K562 (cell line): Measurements from ENCODE around the gene CLDN7. TPM values are rescaled to one million over a fixed set of nuclear protein-coding genes. Genes with fewer than 3 reads are reported as not detected.

Experiments
- ATAC-seq: fragments of 200-7000 bp; cut with Tn5 transposase; 3 replicates; pipeline ENCODE4 v1.9.1; 2020; ENCODE audit warnings: moderate library complexity
- BruUV-seq: library from RNA; stranded (reverse); fragments of 400-500 nt; replicated peaks from 2 replicates; lab custom pipeline; 2021; lab: Mats Ljungman, UMichigan
- CTCF ChIA-PET: fragments of 300-600 bp; formaldehyde crosslinking; extraction: SDS; loops from one replicate; lab custom pipeline; 2021; ENCODE audit warnings: low intra/inter-chr PET ratio; lab: Yijun Ruan, JAX
- POLR2A ChIA-PET: fragments of 300-600, 350-650 bp; sonication (Branson Sonifier 250); formaldehyde crosslinking; extraction: SDS; loops from one replicate; lab custom pipeline; 2021; ENCODE audit warnings: antibody characterized with exemption, inconsistent platforms; lab: Yijun Ruan, JAX
- DNase-seq, 4 experiments: peaks; one replicate each; pipeline versions ENCODE4 v3.0.0 to v3.0.0-alpha.2; 2011 to 2018; ENCODE audit warnings: low spot score in 3 of 4, mixed read lengths in 3 of 4; ENCODE audit errors: extremely low read depth in 1 of 4
- FAIRE-seq: peaks from 2 replicates; lab custom pipeline; 2011; peaks lifted over from hg19 to GRCh38; lab: Jason Lieb, UNC
- H2AFZ ChIP-seq: 2 replicates; pipeline ENCODE4 v1.6.0; 2011; ENCODE audit warnings: low read depth, low read length, control low read depth, inconsistent platforms
- H3K27ac ChIP-seq: fragments of 200-600 bp; 3 replicates; pipeline ENCODE4 v1.8.0; 2011; ENCODE audit warnings: low read depth, mild to moderate bottlenecking, control low read depth, inconsistent platforms, low read length, moderate library complexity, mixed read lengths; ENCODE audit errors: extremely low read depth
- H3K27me3 ChIP-seq, 2 experiments: fragments of 300-600 bp in 1 of 2; 2 replicates in 1 of 2; 3 replicates in 1 of 2; pipeline versions ENCODE4 v1.6.0 to v1.8.0; 2011; ENCODE audit warnings: inconsistent platforms in 2 of 2, low read length in 2 of 2, mild to moderate bottlenecking in 1 of 2, mixed read lengths in 1 of 2, moderate library complexity in 1 of 2; ENCODE audit not compliant: control insufficient read depth in 2 of 2, insufficient read depth in 2 of 2
- H3K36me3 ChIP-seq: fragments of 300-600 bp; 3 replicates; pipeline ENCODE4 v1.8.0; 2011; ENCODE audit warnings: mild to moderate bottlenecking, low read length, inconsistent platforms; ENCODE audit not compliant: control insufficient read depth, insufficient read depth
- H3K4me1 ChIP-seq, 2 experiments: fragments of 200-600 bp in 1 of 2; replicated peaks in 1 of 2; 2 replicates in 1 of 2; 3 replicates in 1 of 2; pipeline versions ENCODE4 v1.5.1 to v1.8.0; 2011; ENCODE audit warnings: inconsistent platforms in 2 of 2, low read length in 2 of 2, mild to moderate bottlenecking in 1 of 2, mixed read lengths in 1 of 2, moderate library complexity in 1 of 2; ENCODE audit not compliant: control insufficient read depth in 2 of 2, insufficient read depth in 2 of 2
- H3K4me2 ChIP-seq: 2 replicates; pipeline ENCODE4 v1.6.1; 2011; ENCODE audit warnings: low read length, control low read depth, inconsistent platforms, mixed read lengths; ENCODE audit not compliant: insufficient read depth
- H3K4me3 ChIP-seq: fragments of 200-600 bp; sonication (generic), shearing (Covaris generic); 2 replicates; pipeline ENCODE4 v1.5.1; 2016; ENCODE audit warnings: control low read depth, inconsistent platforms
- H3K79me2 ChIP-seq: fragments of 200-600 bp; 3 replicates; pipeline ENCODE4 v1.8.0; 2011; ENCODE audit warnings: low read length, inconsistent platforms; ENCODE audit not compliant: control insufficient read depth, insufficient read depth
- H3K9ac ChIP-seq, 2 experiments: 2 replicates each; pipeline versions ENCODE4 v1.6.0 to v1.6.1; 2011; ENCODE audit warnings: low read depth in 2 of 2, low read length in 2 of 2, control low read depth in 1 of 2, inconsistent platforms in 1 of 2, mild to moderate bottlenecking in 1 of 2, mixed read lengths in 1 of 2; ENCODE audit not compliant: insufficient read depth in 1 of 2
- H3K9me1 ChIP-seq: one replicate; pipeline ENCODE4 v1.6.0; 2011; ENCODE audit warnings: inconsistent platforms, mild to moderate bottlenecking, low read length, moderate library complexity; ENCODE audit not compliant: control insufficient read depth, insufficient read depth
- H3K9me3 ChIP-seq: replicated peaks from 2 replicates; pipeline ENCODE4 v1.5.1; 2011; ENCODE audit warnings: low read depth, low read length, inconsistent platforms; ENCODE audit not compliant: control insufficient read depth, insufficient read depth
- H4K20me1 ChIP-seq: replicated peaks from 2 replicates; pipeline ENCODE4 v1.6.1; 2011; ENCODE audit warnings: low read length, inconsistent platforms, mixed read lengths; ENCODE audit not compliant: control insufficient read depth, insufficient read depth
- DDX20 ChIP-seq: fragments of 450-650 bp; IDR thresholded peaks from 2 replicates; pipeline ENCODE4 v1.6.1; 2016; ENCODE audit warnings: missing genetic modification characterization, low read depth, mild to moderate bottlenecking, missing compliant biosample characterization, moderate library complexity
- GTF3C2 ChIP-seq: IDR thresholded peaks from 3 replicates; pipeline ENCODE4 v1.6.1; 2011; ENCODE audit warnings: borderline replicate concordance, mild to moderate bottlenecking, moderate library complexity; ENCODE audit not compliant: insufficient read length; ENCODE audit errors: extremely low read depth
- MAFK ChIP-seq: IDR thresholded peaks from 2 replicates; pipeline ENCODE4 v1.6.1; 2011; ENCODE audit warnings: low read length, improper control_type of control experiment
- PHF8 ChIP-seq: fragments of 200-600 bp; sonication (generic); IDR thresholded peaks from 2 replicates; pipeline ENCODE4 v1.6.1; 2012; ENCODE audit warnings: mixed run types, mild to moderate bottlenecking, inconsistent platforms, low read length, moderate library complexity, borderline replicate concordance
- STAT5B ChIP-seq: fragments of 250-450 bp; sonication (Bioruptor Pico); IDR thresholded peaks from 2 replicates; pipeline ENCODE4 v1.8.0; 2021; ENCODE audit warnings: mild to moderate bottlenecking, inconsistent platforms
- TCF7 ChIP-seq: sonication (generic); IDR thresholded peaks from 2 replicates; pipeline ENCODE4 v1.6.1; 2016; ENCODE audit warnings: antibody characterized with exemption, borderline replicate concordance
- ZFP30 ChIP-seq: fragments of 250-450 bp; sonication (Bioruptor Pico); IDR thresholded peaks from 2 replicates; pipeline ENCODE4 v1.8.0; 2022; ENCODE audit warnings: moderate library complexity, mild to moderate bottlenecking, inconsistent platforms, borderline replicate concordance
- ZNF175 ChIP-seq: fragments of 200-800 bp; sonication (Bioruptor generic); IDR thresholded peaks from 2 replicates; pipeline ENCODE4 v1.6.1; 2016; ENCODE audit warnings: low read depth, mild to moderate bottlenecking, missing genetic modification characterization, missing compliant biosample characterization
- ZNF24 ChIP-seq: fragments of 450-650 bp; IDR thresholded peaks from 2 replicates; pipeline ENCODE4 v1.6.1; 2016
- WGBS: fragments of 100-300 bp; shearing (Covaris generic); methylation state at CpG from one replicate; pipeline ENCODE4 v1.1.6; 2016; ENCODE audit warnings: low coverage, mixed read lengths; ENCODE audit not compliant: insufficient coverage; ENCODE audit errors: missing lambda C conversion rate; 5-methylcytosine and 5-hydroxymethylcytosine counted together
- in situ Hi-C: fragments of 300-500 bp; cut with MboI; formaldehyde crosslinking; loops from 4 replicates; pipeline ENCODE4 v1.15.0; 2018; ENCODE audit warnings: inconsistent platforms, mixed read lengths
- intact Hi-C: fragments of 100-400 bp; cut with micrococcal nuclease; formaldehyde crosslinking; loops from 2 replicates; pipeline ENCODE4 v1.14.2; 2022
- polyA plus RNA-seq, 8 experiments: library from polyadenylated mRNA; depleted of rRNA in 4 of 8; stranded (reverse) in 5 of 8; unstranded in 3 of 8; fragments of >200 nt; fragmentation: Nextera tagmentation in 2 of 8; fragmentation: Illumina TruSeq in 1 of 8; extraction: Ambion mirVana in 2 of 8; extraction: Trizol in 1 of 8; gene quantifications; 2 replicates each; pipeline versions ENCODE4 v1.2.1 to v1.2.3, GENCODE V29; 2011 to 2014; ENCODE audit warnings: inconsistent platforms in 1 of 8, missing spikeins in 1 of 8
- total RNA-seq, 7 experiments: library from RNA; depleted of rRNA in 6 of 7; stranded (reverse); fragments of >200 nt in 6 of 7; fragmentation: Illumina TruSeq in 2 of 7; extraction: Trizol in 2 of 7; gene quantifications; 2 replicates each; pipeline versions ENCODE4 v1.2.1 to v1.2.3, GENCODE V29; 2011 to 2021; ENCODE audit warnings: low replicate concordance in 1 of 7

Gene CLDN7
- total and polyA plus RNA-seq, 9 of the 15 experiments (the other 6 are each of a cell fraction or from before 2014, with no cell fraction given) = 2.2 to 14.5 (median 7.6) TPM

GRCh38 chr17:7285679-7286078 lies 23.4 kb upstream of the CLDN7 start:
- Histone ChIP-seq H3K36me3 (0 out of 3 replicates have a peak, but pooled peaks cover 3% of the 10 kb centered on the region), H3K9ac (no peak overlapping the region), H3K4me2 (no peak overlapping the region), H3K27ac (no peak overlapping the region), H3K9me1 (no peaks in the 10 kb centered on the region), H4K20me1 (no peaks in the 10 kb centered on the region; the same call in 1 of the 2 replicates), H3K9me3 (no peaks in the 10 kb centered on the region), H3K79me2 (no peaks in the 10 kb centered on the region; the same call in 2 of the 3 replicates), H3K4me1 (peaks cover 15 to 48% of the 10 kb centered on the region in 2 experiments; a peak in 4 of 5 replicates), H3K4me3 (no peak overlapping the region), H3K27me3 (no peaks in the 10 kb centered on the region), H2AFZ (no peak overlapping the region)
- TF ChIP-seq MAFK = no peak
- TF ChIP-seq GTF3C2 = no peak
- no peak for TF ChIP-seq ZNF175 (CRISPR knock-in tag)
- TF ChIP-seq DDX20 = no peak
- TF ChIP-seq PHF8 = no peak
- TF ChIP-seq STAT5B (CRISPR knock-in tag) = no peak
- no peak for TF ChIP-seq TCF7
- TF ChIP-seq ZFP30 (CRISPR knock-in tag) = no peak
- no peak for TF ChIP-seq ZNF24
- DNase-seq (no peak), ATAC-seq (no peak), FAIRE-seq (no peak)
- in situ Hi-C loops = no loop called here
- BruUV-seq = no TSS peak
- intact Hi-C loops = no loop called here
- 78% methylated on average over 11 of the region's 12 CpGs for WGBS
- ChIA-PET POLR2A (interaction anchor here (0.6 to 1.8 kb wide), 4 partner anchors 11 to 295 kb away, joined by 3 to 13 read pairs (median 5); no protein-coding TSS in a partner anchor), CTCF (no interaction called here)
